Skeletal muscle satellite cell (primary cell): ENCODE results near the gene SNX11.
"Not testable (repeated sequence)": the region's sequence is repeated elsewhere in the genome, so short reads cannot be mapped to it uniquely, and the experiment has no call there.

ENCODE experiments used
- H3K27me3 ChIP-seq: 2 replicates; pipeline ENCODE4 v1.7.0; 2013; ENCODE audit warnings: low read length; ENCODE audit not compliant: control insufficient read depth, insufficient read depth
- H3K36me3 ChIP-seq: 2 replicates; pipeline ENCODE4 v1.7.0; 2013; ENCODE audit warnings: mild to moderate bottlenecking, control low read depth, low read length; ENCODE audit not compliant: insufficient read depth
- H3K4me1 ChIP-seq: 2 replicates; pipeline ENCODE4 v1.7.0; 2013; ENCODE audit warnings: low read length; ENCODE audit not compliant: control insufficient read depth, insufficient read depth
- H3K4me2 ChIP-seq: 2 replicates; pipeline ENCODE4 v1.7.0; 2013; ENCODE audit warnings: mild to moderate bottlenecking, low read length
- H3K4me3 ChIP-seq: 2 replicates; pipeline ENCODE4 v1.7.0; 2013; ENCODE audit warnings: low read length
- H3K9ac ChIP-seq: 2 replicates; pipeline ENCODE4 v1.7.0; 2013; ENCODE audit warnings: mild to moderate bottlenecking, low read depth, low read length, moderate library complexity
- H3K9me3 ChIP-seq: replicated peaks from 2 replicates; pipeline ENCODE4 v1.7.0; 2013; ENCODE audit warnings: mild to moderate bottlenecking, control low read depth, low read length

The SNX11 gene

DNA sequence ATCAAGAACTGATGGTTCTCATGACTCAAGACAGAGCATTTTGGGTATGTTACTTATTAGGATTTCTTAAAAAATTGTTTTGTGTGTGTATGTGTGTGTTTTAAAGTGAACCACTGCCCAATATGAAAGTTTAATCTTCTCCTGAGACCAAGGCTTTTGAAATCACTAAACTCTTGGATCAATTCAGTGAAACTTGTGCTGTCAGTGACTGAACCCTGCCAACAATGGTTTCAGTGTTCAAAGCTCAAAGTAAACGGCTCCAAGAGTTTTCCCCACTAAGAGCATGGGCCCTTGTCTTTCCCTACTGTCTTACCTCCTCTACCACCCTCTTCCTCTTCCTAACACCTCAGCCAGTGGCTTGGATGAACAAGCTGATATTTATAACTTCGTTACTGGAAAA is 37.4 kb upstream of the SNX11 start:
- peaks cover 39% of the 10 kb centered on the region for H3K4me1 ChIP-seq
- no peak overlapping the region for H3K4me3 ChIP-seq
- no peaks in the 10 kb centered on the region for H3K9me3 ChIP-seq
- peaks cover 45% of the 10 kb centered on the region for H3K36me3 ChIP-seq
- H3K27me3 ChIP-seq, result no peaks in the 10 kb centered on the region
- H3K4me2 ChIP-seq, result no peak overlapping the region
- H3K9ac ChIP-seq, result no peak overlapping the region

DNA sequence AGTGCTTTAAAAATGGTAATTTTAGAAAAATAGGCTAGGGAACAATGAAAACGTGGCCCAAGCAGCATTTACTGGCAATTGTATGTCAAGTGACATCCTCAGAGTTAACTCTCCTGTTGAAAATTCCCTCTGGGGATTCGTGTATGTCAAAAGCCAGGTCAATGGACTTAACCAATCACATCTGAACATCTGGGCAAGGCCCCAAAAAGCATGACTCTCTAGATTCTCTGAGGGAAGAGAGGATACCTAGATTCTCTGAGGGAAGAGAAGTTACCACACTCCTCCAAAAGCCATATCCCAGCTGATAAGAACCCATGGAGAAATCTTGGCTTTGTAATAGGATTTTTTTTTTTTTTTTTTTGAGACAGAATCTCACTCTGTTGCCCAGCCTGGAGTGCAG is 35.9 kb upstream of the SNX11 start:
- no peaks in the 10 kb centered on the region for H3K27me3 ChIP-seq
- H3K36me3 ChIP-seq, result peaks cover 47% of the 10 kb centered on the region
- no peak overlapping the region for H3K4me3 ChIP-seq
- no peaks in the 10 kb centered on the region for H3K9me3 ChIP-seq
- H3K9ac ChIP-seq, result no peak overlapping the region
- no peak overlapping the region for H3K4me2 ChIP-seq
- H3K4me1 ChIP-seq, result peaks cover 26% of the 10 kb centered on the region

DNA sequence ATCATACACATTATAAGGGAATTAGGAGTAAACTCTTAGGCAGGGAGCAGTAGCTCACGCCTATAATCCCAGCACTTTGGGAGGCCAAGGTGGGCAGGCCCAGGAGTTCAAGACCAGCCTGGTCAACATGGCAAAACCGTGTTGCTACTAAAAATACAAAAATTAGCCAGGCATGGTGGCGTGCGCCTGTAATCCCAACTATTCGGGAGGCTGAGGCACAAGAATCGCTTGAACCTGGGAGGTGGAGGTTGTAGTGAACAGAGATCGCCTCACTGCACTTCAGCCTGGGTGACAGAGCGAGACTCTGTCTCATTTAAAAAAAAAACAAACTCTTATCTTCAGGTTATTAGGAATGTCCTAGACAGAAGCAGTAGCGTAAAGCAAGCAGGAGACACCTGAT is 34.8 kb upstream of the SNX11 start:
- H3K4me2 ChIP-seq, H3K9ac ChIP-seq, H3K27me3 ChIP-seq, H3K4me3 ChIP-seq, H3K9me3 ChIP-seq: not testable (repeated sequence)
- peaks cover 20% of the 10 kb centered on the region for H3K4me1 ChIP-seq
- peaks cover 39% of the 10 kb centered on the region for H3K36me3 ChIP-seq

DNA sequence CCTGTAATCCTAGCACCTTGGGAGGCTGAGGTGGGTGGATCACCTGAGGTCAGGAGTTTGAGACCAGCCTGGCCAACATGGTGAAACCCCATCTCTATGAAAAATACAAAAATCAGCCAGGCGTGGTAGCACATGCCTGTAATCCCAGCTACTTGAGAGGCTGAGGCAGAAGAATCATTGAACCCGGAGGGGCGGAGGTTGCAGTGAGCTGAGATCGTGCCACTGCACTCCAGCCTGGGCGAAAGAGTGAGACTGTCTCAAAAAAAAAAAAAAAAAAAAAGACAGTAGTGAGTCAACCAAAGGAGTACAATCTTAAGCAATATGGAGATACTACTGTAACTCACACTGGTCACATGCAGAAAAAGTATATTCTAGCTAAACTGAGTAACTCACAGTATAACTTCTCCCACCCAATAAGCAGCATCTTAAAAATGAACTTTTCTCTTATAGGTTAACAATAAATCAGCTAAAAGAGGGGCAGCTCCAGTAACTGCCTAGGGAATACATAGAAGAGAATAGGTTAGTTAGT is 33.9 kb upstream of the SNX11 start:
- Histone ChIP-seq H3K9ac (peak overlapping the region; percentile 33), H3K36me3 (peaks cover 39% of the 10 kb centered on the region), H3K4me1 (peaks cover 12% of the 10 kb centered on the region)
- H3K4me2 ChIP-seq, H3K27me3 ChIP-seq, H3K9me3 ChIP-seq, H3K4me3 ChIP-seq: not testable (repeated sequence)

DNA sequence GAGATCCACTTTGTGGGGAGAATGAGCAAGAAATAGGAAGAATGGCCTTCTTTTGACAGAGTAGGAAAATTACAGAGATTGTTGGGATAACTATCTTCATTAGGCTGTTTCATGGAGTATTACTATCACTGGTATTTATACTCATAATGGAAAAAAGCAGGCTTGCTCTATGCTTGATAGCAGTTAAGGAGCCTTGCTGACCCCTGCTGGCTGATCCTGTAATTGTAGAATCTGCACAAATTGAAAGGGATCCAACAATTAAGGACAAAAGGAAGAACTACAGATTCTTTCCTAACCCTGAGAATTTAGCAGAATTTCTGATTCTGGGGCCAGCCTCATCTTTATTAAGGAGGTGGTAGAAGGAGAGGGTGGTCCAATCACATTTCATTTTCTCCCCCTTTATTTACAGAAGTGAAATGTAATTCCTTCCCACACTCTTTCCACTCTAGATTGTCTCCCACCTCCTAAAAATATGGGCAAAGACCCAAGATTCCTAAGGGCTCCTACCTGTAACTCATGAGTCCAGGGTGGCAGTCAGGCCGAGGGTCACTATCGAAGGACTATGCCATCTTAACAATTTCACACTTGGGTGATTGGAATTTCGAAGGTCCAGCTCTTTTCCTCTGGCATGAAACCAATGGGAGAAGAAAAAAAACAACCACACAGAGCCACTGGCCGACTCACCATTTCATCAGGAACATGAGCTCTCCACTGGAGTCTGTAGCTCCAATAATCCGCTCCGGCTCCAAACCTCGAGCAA is 33.1 kb upstream of the SNX11 start:
- Histone ChIP-seq H3K36me3 (peaks cover 38% of the 10 kb centered on the region), H3K4me3 (no peak overlapping the region), H3K4me2 (no peak overlapping the region), H3K27me3 (no peaks in the 10 kb centered on the region), H3K9me3 (no peaks in the 10 kb centered on the region), H3K9ac (peak overlapping the region; percentile 33), H3K4me1 (peaks cover 9% of the 10 kb centered on the region)

DNA sequence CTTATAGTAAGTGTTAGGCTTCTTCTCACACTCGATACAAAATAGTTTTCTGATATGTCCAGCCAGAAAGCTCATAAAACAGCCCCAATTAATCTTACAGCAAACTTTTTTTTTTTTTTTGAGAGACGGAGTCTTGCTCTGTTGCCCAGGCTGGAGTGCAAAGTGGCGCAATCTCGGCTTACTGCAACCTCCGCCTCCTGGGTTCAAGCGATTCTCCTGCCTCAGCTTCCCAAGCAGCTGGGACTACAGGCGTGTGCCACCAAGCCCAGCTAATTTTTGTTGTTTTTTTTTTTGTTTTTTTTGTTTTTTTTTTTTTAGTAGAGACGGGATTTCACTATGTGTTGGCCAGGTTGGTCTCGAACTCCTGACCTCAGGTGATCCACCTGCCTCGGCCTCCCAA is 30.4 kb upstream of the SNX11 start:
- H3K9me3 ChIP-seq, result not testable (repeated sequence)

DNA sequence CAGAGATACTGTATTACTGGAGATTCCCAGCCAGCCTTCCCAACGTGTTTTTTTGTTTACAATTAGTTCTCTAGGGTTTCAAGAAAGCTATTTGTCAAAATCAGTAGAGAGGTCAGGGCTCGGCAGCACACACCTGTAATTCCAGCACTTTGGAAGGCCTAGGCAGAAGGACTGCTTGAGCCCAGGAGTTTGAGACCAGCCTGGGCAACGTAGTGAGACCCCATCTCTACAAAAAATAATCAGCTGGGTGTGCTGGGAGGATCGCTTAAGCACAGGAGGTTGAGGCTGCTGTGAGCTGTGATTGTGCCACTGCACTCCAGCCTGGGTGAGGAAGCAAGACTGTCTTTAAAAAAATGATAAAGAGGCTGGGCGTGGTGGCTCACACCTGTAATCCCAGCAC is 25.7 kb upstream of the SNX11 start:
- Histone ChIP-seq H3K4me1 (peaks cover 3% of the 10 kb centered on the region), H3K27me3 (no peaks in the 10 kb centered on the region), H3K9ac (no peak overlapping the region), H3K4me2 (no peak overlapping the region), H3K36me3 (no peaks in the 10 kb centered on the region), H3K9me3 (no peaks in the 10 kb centered on the region), H3K4me3 (no peak overlapping the region)

More for the DNA sequence above, 30.4 kb upstream of the SNX11 start:
- not testable (repeated sequence) for H3K4me2 ChIP-seq, H3K9ac ChIP-seq, H3K4me1 ChIP-seq, H3K4me3 ChIP-seq, H3K27me3 ChIP-seq
- H3K36me3 ChIP-seq, result peaks cover 22% of the 10 kb centered on the region

DNA sequence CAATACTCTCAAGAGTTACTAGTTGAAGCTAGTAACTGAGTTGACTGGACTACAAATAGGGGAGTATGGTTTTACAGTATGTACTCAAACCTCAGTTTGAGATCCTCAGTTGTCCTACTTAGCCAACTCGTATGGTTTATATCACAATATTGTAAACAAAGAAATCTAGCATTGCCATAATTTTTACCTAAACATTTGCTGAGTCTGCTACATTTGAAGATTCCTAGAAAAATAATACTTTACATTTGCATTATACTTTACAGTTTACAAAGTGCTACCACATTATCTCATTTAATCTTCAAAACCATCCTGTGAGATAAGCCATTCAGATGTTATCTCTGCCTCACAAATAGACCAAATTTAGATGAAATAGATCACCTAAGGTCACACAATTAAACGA is 22.6 kb upstream of the SNX11 start:
- H3K36me3 ChIP-seq, result no peaks in the 10 kb centered on the region
- H3K4me1 ChIP-seq, result peaks cover 3% of the 10 kb centered on the region
- no peak overlapping the region for H3K4me3 ChIP-seq
- no peaks in the 10 kb centered on the region for H3K9me3 ChIP-seq
- H3K4me2 ChIP-seq, result no peak overlapping the region
- H3K27me3 ChIP-seq, result no peaks in the 10 kb centered on the region
- no peak overlapping the region for H3K9ac ChIP-seq

DNA sequence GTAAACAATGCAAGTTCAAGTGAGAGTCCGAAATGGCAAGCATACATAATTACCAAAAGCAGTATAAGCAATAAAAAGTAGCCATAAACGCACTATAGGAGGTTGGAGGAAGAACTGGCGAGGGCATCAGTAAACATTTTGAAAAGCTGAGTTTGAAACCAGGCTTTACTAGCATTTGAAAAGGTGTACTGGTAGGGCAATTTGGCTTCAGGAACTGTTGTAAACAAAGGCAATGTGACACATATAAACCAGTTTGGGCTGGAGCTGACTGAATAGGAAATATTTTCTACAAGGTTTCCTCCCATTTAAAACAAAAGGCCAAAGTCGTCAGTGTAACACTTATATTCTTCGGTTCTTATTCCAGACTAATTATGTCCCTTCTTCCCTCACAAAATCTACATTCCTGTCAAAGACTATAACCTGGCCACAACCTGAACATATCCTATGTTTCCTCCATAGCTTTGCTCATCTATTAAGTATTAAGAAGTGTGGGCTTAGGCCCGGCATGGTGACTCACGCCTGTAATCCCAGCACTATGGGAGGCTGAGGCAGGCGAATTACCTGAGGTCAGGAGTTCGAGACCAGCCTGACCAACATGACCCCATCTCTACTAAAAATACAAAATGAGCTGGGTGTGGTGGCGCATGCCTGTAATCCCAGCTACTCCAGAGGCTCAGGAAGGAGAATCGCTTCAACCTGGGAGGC is 14.1 kb upstream of the SNX11 start:
- Histone ChIP-seq H3K4me1 (no peaks in the 10 kb centered on the region), H3K4me3 (no peak overlapping the region), H3K4me2 (no peak overlapping the region), H3K27me3 (no peaks in the 10 kb centered on the region), H3K36me3 (peaks cover 11% of the 10 kb centered on the region), H3K9me3 (no peaks in the 10 kb centered on the region), H3K9ac (no peak overlapping the region)

DNA sequence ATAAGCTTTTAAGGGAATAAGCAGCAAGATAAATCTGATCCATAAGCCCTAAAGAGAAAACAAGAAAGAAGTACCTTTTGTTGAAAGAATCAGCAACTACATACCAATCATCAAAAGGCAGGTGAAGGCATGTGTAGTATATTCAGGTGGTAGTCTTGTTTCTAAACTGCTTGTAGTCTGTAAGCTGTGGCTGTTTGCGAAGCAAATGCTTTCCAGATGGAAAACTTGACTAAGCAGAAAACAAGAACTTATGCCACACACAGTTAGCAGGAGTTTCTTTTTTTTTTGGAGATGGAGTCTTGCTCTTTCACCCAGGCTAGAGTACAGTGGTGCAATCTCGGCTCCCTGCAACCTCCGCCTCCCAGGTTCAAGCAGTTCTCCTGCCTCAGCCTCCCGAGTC is 12.0 kb upstream of the SNX11 start:
- Histone ChIP-seq H3K4me2 (no peak overlapping the region), H3K27me3 (no peaks in the 10 kb centered on the region), H3K4me3 (no peak overlapping the region), H3K9me3 (no peaks in the 10 kb centered on the region), H3K36me3 (peaks cover 11% of the 10 kb centered on the region), H3K4me1 (no peaks in the 10 kb centered on the region), H3K9ac (no peak overlapping the region)

DNA sequence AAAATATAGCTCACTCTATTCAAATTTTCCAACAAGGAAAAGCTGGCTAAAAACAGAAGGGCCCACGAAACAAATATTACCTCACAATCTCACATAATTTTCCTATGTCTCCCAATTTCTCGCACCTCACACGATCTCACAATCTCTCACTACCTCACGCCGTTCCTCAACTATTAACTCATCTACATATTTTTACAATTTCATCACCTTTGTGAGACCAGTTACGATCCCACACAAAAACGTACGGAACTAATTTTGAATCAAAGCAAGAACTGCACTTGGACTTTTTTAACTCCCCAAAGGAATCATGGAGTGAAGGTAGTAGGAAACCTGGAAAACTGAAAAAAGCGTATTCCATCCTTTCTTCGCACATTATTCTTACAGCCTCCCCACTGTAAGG is 7.4 kb upstream of the SNX11 start:
- Histone ChIP-seq H3K4me1 (no peaks in the 10 kb centered on the region), H3K36me3 (peaks cover 7% of the 10 kb centered on the region), H3K4me2 (peak overlapping the region; percentile 86), H3K9me3 (no peaks in the 10 kb centered on the region), H3K9ac (peak overlapping the region; percentile 81), H3K27me3 (no peaks in the 10 kb centered on the region), H3K4me3 (peak overlapping the region; percentile 87)
